Fibroblast of lung (primary cell): ENCODE data around the gene UPB1.

Source experiments
- CTCF ChIP-seq, 2 donors: IDR thresholded peaks in 1 of 2; conservative IDR thresholded peaks in 1 of 2; 1 replicate in 1 of 2; 2 replicates in 1 of 2; pipeline ENCODE4 v1.5.1; 2011 to 2012; ENCODE audit warnings: low read length in 2 of 2, control low read depth in 1 of 2, inconsistent platforms in 1 of 2, low read depth in 1 of 2, mild to moderate bottlenecking in 1 of 2
- EZH2 ChIP-seq: IDR thresholded peaks from 2 replicates; pipeline ENCODE4 v1.5.1; 2012; ENCODE audit warnings: low read length, control low read depth, mild to moderate bottlenecking; ENCODE audit errors: missing control alignments

GRCh38 chr22:24460418-24461089 lies 34.6 kb upstream of the UPB1 start:
- no peak for TF ChIP-seq CTCF (conservative IDR thresholded peaks at IDR 0.05 in 1 of 2, IDR thresholded peaks at IDR 0.05 in 1 of 2; ENCODE audit: low read depth in 1 of 2, low read length in 2 of 2)
- no peak for TF ChIP-seq EZH2
